WI38 (cell line): Measurements from ENCODE around the gene AP3S2.
"Not testable (repeated sequence)": the region's sequence is repeated elsewhere in the genome, so short reads cannot be mapped to it uniquely, and the experiment has no call there.

Source experiments
- H3K4me3 ChIP-seq: 2 replicates; pipeline ENCODE4 v1.5.1; 2011; ENCODE audit warnings: low read depth, mild to moderate bottlenecking, control low read depth, low read length
- CTCF ChIP-seq: IDR thresholded peaks from 2 replicates; pipeline ENCODE4 v1.5.1; 2012; ENCODE audit warnings: low read depth, mild to moderate bottlenecking, control low read depth, low read length

Gene AP3S2

GRCh38 chr15:89876396-89877082, 17.3 kb downstream of the AP3S2 start:
- no peak overlapping the region for H3K4me3 ChIP-seq
- no peak for TF ChIP-seq CTCF

- no peak for TF ChIP-seq CTCF
- H3K4me3 ChIP-seq, result no peak overlapping the region
Measured at GRCh38 chr15:89875741-89876140, 18.1 kb downstream of the AP3S2 start.

- H3K4me3 ChIP-seq, result no peak overlapping the region
- TF ChIP-seq CTCF, result peak; percentile 92
Measured at GRCh38 chr15:89874926-89875564, 18.7 kb downstream of the AP3S2 start.

GRCh38 chr15:89870688-89871288, 23.0 kb downstream of the AP3S2 start:
- no peak for TF ChIP-seq CTCF
- H3K4me3 ChIP-seq, result no peak overlapping the region

- no peak overlapping the region for H3K4me3 ChIP-seq
- TF ChIP-seq CTCF, result no peak
Measured at GRCh38 chr15:89870006-89870405, 23.8 kb downstream of the AP3S2 start.

- H3K4me3 ChIP-seq, result not testable (repeated sequence)
Measured at GRCh38 chr15:89869490-89869889, 24.3 kb downstream of the AP3S2 start.

GRCh38 chr15:89864958-89865739, 28.6 kb downstream of the AP3S2 start:
- no peak for TF ChIP-seq CTCF
- no peak overlapping the region for H3K4me3 ChIP-seq
